Stimulated activated CD4-positive, alpha-beta T cell treated with anti-CD3 and anti-CD28 coated beads, TNF-alpha, amount 100 ng/mL, for 1 hour (primary cell): Measurements from ENCODE around the gene STARD9.
"Not testable (repeated sequence)": the region's sequence is repeated elsewhere in the genome, so short reads cannot be mapped to it uniquely, and the experiment has no call there.

Experiments
- DNase-seq, 3 donors: peaks; one replicate each; pipeline ENCODE4 v3.0.0-alpha.2; 2020; ENCODE audit warnings: low read depth in 3 of 3, low spot score in 1 of 3

The STARD9 gene

DNA sequence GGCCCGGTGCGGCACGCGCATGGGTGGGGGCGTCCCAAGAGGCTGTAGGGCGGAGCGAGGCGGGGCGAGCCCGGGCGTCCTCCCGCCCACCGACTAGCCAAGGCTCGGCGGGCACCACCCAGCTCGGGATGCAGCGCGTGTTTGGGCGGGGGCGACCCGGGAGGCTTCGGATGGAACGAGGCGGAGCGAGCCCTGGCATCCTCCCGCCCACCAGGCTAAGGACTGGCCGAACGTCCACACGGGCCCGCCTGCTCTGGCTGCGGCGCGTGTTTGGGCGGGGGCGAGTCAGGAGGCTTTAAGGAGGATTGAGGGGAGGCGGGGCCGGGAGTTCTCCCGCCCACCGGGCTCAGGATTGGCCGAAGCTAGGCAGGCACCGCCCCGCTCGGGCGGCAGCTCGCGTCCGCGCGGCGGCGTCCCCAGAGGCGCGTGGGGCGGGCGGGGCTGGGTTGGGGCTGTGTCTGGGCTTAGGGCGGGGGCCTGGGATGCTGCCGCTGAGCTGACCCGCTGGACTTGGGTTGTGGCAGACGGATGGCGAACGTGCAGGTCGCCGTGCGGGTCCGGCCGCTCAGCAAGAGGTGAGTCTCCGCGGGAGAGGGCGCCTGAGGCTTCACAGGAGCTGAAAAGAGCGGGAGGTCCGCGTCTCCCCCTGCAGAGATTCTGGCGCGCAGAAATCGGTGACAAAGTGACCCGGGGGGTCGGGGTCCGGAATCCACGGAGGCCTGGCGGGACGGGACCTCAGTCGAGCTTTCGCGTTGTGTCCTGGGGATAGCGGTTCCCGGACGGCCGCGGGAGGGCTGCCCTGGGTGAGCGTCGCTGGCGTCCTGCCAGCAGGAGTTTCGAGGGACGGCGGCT, at the start of gene STARD9:
Gene STARD9, plus strand, starts transcription at position 419 of the 852 bp plus-strand sequence. Its CDS starts 110 bp downstream, at position 529.
- peak; percentile 81 to 88 (median 85) for DNase-seq

- no peak for DNase-seq
Measured at GRCh38 chr15:42528970-42529369, 46.4 kb upstream of the STARD9 start.

GRCh38 chr15:42533246-42533645, 42.2 kb upstream of the STARD9 start:
- no peak for DNase-seq

DNA sequence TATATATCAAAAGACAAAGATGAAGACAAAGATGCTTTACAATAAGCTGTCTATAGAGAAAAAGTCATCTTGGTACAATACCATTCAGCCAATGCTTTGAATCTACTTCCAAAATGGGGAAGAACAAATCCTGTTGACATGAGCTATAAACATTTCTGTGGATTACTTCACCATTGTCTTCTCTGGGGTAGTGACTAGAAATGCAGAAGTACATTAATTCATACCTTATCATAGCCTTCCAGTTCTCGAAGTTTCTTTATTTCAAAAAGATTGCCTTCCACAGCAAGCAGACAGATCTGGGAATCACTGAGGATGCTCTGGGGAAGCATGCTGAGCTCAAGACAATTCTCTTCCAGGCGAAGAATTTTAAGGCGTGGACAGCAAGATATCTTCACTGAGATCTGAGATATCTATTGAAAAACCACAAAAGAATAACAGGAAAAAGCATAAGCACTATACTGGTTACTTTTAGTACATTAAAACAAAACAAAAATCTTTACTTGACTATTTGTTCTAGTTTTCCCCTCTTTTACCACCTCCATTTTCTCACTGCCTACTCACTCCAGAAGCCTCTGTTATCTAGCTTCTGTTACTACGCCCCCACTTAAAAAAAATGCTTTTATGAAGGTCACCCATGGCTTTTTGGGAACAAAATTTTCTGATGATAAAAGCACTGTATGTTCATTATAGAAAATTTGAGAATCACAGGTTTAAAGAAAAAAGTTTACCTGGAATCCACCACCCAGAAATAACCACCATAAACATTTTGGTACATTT, 30.4 kb upstream of the STARD9 start:
- DNase-seq: no peak

GRCh38 chr15:42547918-42548248, 27.5 kb upstream of the STARD9 start:
- no peak for DNase-seq

- DNase-seq: peak; percentile 65 to 82 (median 66)
Measured at GRCh38 chr15:42548249-42549031, 27.0 kb upstream of the STARD9 start, which contains the start of the genes HAUS2 and LRRC57. Gene HAUS2, plus strand, starts transcription at chr15:42548838. Its CDS starts 35 bp downstream, at chr15:42548873. Gene LRRC57, minus strand, starts transcription at chr15:42548793. Its CDS starts 359 bp downstream, at chr15:42548434.

GRCh38 chr15:42549032-42549491, 26.3 kb upstream of the STARD9 start:
- DNase-seq: no peak

DNA sequence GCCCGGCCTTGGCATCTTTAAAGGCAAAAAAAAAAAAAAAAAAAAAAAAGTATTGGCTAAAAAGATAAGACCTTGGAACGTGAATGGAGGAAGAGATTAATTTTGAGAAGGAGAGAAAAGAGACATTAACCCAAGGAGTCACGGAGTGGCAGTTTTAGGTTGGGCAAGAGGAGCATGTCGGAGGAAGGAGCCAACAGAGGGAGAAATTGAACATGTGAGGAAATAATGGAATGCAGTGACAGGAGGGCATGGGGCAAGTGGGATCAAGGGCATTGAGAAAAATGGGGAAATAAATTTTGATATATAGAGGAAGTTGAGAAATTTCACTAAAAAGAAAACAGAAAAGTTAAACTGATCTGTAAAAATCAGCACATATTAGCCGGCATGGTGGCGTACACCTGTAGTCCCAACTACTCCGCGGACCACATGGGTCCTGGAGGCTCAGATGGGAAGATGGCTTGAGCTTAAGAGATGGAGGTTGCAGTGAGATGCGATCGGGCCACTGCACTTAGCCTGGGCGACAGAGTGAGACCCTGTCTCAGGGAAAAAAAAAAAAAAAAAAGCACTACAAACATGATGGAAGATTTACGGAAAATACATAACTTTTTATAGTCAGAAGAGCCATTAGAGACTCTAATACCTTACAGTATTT, 25.5 kb upstream of the STARD9 start:
- DNase-seq: no peak

DNA sequence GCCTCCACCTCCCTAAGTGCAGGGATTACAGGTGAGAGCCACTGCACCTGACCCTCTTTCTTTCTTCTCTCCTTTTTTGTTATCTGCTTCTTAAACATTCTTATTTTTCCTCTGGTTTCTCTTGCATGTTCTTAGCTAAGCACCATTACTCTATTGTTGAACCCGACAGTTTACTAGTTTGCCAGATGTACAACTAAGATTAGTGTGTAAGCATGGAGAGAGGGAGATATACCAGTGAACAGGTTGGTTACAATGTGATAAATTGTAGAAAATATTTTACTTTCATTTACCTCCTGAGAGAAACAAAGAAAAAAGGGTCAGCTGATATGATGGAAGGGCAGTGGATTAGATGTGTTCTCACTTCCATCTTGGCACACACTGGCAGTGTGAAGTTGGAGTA, 21.9 kb upstream of the STARD9 start:
- DNase-seq: no peak

DNA sequence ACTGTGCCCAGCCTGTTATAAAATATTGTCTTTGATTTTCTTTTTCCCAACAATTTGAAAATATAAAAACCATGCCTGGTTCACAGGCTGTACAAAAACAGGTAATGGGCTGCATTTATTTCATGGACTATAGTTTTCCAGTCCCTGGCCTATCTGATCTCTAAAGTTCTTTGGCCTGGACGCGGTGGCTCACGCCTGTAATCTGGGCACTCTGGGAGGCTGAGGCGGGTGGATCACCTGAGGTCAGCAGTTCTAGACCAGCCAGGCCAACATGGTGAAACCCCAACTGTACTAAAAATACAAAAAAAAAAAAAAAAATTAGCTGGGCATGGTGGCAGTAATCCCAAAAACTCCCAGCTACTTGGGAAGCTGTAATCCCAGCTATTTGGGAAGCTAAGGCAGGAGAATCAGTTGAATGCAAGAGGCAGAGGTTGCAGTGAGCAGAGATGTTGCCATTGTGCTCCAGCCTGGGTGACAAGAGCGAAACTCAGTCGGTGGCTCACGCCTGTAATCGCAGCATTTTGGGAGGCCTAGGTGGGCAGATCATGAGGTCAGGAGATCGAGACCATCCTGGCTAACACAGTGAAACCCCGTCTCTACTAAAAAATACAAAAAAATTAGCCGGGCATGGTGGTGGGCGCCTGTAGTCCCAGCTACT, 18.7 kb upstream of the STARD9 start:
- DNase-seq: not testable (repeated sequence)

GRCh38 chr15:42558739-42559138, 16.7 kb upstream of the STARD9 start:
- no peak for DNase-seq

GRCh38 chr15:42576040-42576594, 711 bp downstream of the STARD9 start:
- no peak for DNase-seq

DNA sequence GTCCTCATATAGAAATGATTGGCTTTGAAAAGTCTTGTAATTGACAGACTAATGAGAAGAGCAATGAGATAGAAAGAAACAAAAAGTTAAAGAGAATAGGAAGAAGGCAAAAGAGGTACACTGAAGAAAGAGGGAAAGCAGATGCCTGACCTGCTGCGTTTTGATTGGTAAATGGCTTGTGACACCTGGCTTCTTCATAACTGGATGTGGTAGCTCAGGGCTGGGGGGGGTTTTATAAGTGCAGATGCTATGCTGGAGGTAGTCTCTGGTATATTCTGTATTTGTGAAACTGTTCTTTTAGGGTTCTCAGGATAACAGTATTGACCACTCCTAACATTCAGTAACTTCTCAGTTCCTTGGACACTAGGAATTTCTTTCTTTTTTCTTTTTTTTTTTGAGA, 1.4 kb downstream of the STARD9 start:
- no peak for DNase-seq

DNA sequence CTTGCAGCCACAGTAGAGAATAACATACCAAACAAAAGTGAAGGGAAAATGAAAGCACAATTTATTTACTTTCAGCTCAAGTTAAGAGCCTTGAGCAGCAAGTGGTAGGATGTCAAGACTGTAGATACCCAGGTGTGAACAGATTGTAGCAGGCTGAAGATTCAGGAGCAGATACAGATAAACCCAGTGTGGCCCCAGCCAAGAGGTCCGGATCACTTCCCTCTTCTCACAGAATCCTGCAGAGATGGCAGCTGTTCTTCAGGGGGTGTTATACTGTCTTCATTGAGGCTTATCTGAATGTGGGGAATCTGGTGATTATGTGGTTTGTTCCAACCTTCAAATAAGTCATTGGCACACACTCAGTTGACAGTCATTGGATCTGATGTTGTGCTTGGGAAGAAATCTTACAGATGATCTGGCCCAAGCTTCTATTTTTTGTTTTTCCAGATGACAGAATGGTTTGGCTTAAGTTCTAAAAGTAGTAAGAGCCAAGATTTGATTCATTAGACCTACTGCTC, 2.2 kb downstream of the STARD9 start:
- no peak for DNase-seq

GRCh38 chr15:42578984-42579537, 3.7 kb downstream of the STARD9 start:
- DNase-seq: no peak

- DNase-seq: peak; percentile 33 to 62 (median 57)
Measured at GRCh38 chr15:42581272-42581730, 5.9 kb downstream of the STARD9 start.

- DNase-seq: no peak
Measured at GRCh38 chr15:42582569-42583375, 7.4 kb downstream of the STARD9 start.

GRCh38 chr15:42584031-42584765, 8.8 kb downstream of the STARD9 start:
- DNase-seq: no peak
